ENCODE measurements around the gene AFAP1. TPM values are rescaled to one million over a fixed set of nuclear protein-coding genes. Genes with fewer than 3 reads are reported as not detected.

AFAP1 gene
- total RNA-seq, 1 donor from 2014 or later: 55.6 TPM

- no peak overlapping the region for H3K4me3 ChIP-seq (ENCODE audit: low read depth, low read length)
- H3K36me3 ChIP-seq (ENCODE audit: control insufficient read depth, insufficient read depth, low read length): no peaks in the 10 kb centered on the region
- DNase-seq (ENCODE audit: low read depth): no peak
- no peaks in the 10 kb centered on the region for H3K27me3 ChIP-seq (ENCODE audit: control insufficient read depth, insufficient read depth, low read length)
- no peak for TF ChIP-seq CTCF (IDR thresholded peaks at IDR 0.05; ENCODE audit: insufficient read depth, low read length, poor library complexity, severe bottlenecking)
These were observed 153.1 kb downstream of the AFAP1 start for GRCh38 chr4:7786517-7786916.

- H3K36me3 ChIP-seq (ENCODE audit: control insufficient read depth, insufficient read depth, low read length): no peaks in the 10 kb centered on the region
- TF ChIP-seq CTCF (IDR thresholded peaks at IDR 0.05; ENCODE audit: insufficient read depth, low read length, poor library complexity, severe bottlenecking): no peak
- H3K4me3 ChIP-seq (ENCODE audit: low read depth, low read length): no peak overlapping the region
- H3K27me3 ChIP-seq (ENCODE audit: control insufficient read depth, insufficient read depth, low read length): no peaks in the 10 kb centered on the region
- no peak for DNase-seq (ENCODE audit: low read depth)
These were observed 153.6 kb downstream of the AFAP1 start for GRCh38 chr4:7786040-7786439.

GRCh38 chr4:7785017-7785416 is 154.6 kb downstream of the AFAP1 start:
- DNase-seq (ENCODE audit: low read depth): no peak
- Histone ChIP-seq H3K36me3 (ENCODE audit: control insufficient read depth, insufficient read depth, low read length) (no peaks in the 10 kb centered on the region), H3K4me3 (ENCODE audit: low read depth, low read length) (no peak overlapping the region), H3K27me3 (ENCODE audit: control insufficient read depth, insufficient read depth, low read length) (no peaks in the 10 kb centered on the region)
- no peak for TF ChIP-seq CTCF (IDR thresholded peaks at IDR 0.05; ENCODE audit: insufficient read depth, low read length, poor library complexity, severe bottlenecking)

GRCh38 chr4:7784131-7784870 is 155.4 kb downstream of the AFAP1 start:
- no peaks in the 10 kb centered on the region for H3K27me3 ChIP-seq (ENCODE audit: control insufficient read depth, insufficient read depth, low read length)
- no peak for TF ChIP-seq CTCF (IDR thresholded peaks at IDR 0.05; ENCODE audit: insufficient read depth, low read length, poor library complexity, severe bottlenecking)

GRCh38 chr4:7783541-7783940 is 156.1 kb downstream of the AFAP1 start:
- no peaks in the 10 kb centered on the region for H3K27me3 ChIP-seq (ENCODE audit: control insufficient read depth, insufficient read depth, low read length)
- TF ChIP-seq CTCF (IDR thresholded peaks at IDR 0.05; ENCODE audit: insufficient read depth, low read length, poor library complexity, severe bottlenecking): no peak
- H3K36me3 ChIP-seq (ENCODE audit: control insufficient read depth, insufficient read depth, low read length): no peaks in the 10 kb centered on the region
- no peak for DNase-seq (ENCODE audit: low read depth)
- no peak overlapping the region for H3K4me3 ChIP-seq (ENCODE audit: low read depth, low read length)

More at GRCh38 chr4:7784131-7784870, 155.4 kb downstream of the AFAP1 start:
- Histone ChIP-seq H3K36me3 (ENCODE audit: control insufficient read depth, insufficient read depth, low read length) (no peaks in the 10 kb centered on the region), H3K4me3 (ENCODE audit: low read depth, low read length) (no peak overlapping the region)
- no peak for DNase-seq (ENCODE audit: low read depth)

- no peak for DNase-seq (ENCODE audit: low read depth)
- TF ChIP-seq CTCF (IDR thresholded peaks at IDR 0.05; ENCODE audit: insufficient read depth, low read length, poor library complexity, severe bottlenecking): no peak
- no peak overlapping the region for H3K4me3 ChIP-seq (ENCODE audit: low read depth, low read length)
- no peaks in the 10 kb centered on the region for H3K36me3 ChIP-seq (ENCODE audit: control insufficient read depth, insufficient read depth, low read length)
- no peaks in the 10 kb centered on the region for H3K27me3 ChIP-seq (ENCODE audit: control insufficient read depth, insufficient read depth, low read length)
These were observed 156.9 kb downstream of the AFAP1 start for GRCh38 chr4:7782783-7783182.

Measured in kidney epithelial cell (primary cell).